ENCODE data around the gene LYSET. TPM values are rescaled to one million over a fixed set of nuclear protein-coding genes. Genes with fewer than 3 reads are reported as not detected.
A peak's percentile ranks its signal among the peaks of the same experiment; 100 is the strongest.

Gene LYSET
- polyA plus RNA-seq, 1 of the 3 experiments (the other 2 are of a cell fraction) = 17.7 TPM

DNA sequence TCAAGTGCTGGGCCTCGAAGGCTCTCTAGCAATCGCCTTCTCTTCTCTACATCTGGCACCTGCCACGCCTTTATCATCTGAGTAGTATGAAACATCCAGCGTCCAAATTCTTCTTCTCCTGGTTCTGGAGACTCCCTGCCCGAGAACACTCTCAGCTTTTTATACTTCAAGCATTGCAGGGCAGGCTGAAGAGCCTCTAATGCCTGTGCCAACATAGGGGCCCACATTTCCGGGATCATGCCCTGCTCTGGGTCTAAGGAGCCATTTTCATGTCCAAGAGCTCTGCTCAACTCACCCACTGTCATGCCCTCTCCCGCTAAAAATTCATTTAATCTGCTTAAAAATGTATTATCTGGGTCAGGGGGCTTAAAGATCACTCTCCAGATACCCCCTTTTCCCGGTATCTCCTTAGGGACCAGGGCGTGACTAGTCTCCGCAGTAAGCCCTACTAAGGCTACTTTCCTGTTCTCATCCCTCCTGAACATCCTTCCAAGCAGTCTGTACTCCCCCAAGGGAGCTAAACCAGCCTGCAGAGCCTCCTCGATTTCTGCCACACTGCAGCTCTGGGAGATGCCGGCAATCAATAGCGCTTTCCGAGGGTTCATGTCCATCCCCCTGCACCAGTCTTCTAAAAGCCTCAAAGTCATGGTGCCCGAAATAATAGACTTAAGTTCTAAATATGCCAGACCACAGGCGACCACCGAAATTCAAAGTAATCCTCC is 1.4 kb upstream of the LYSET start:
- WGBS (ENCODE audit: low lambda C conversion rate) = 36% methylated on average over 17 of the region's 17 CpGs
- H3K27ac ChIP-seq (ENCODE audit: low read depth in 2 of 2, low read length in 1 of 2) = peak overlapping the region; percentile 92 to 93; a peak in 3 of 4 replicates
- POLR2A ChIA-PET = interaction anchor here (1.1 to 1.6 kb wide), 4 partner anchors 68 to 297 kb away, joined by 3 to 5 read pairs (median 3); partner anchors contain the start of gene ITPK1

DNA sequence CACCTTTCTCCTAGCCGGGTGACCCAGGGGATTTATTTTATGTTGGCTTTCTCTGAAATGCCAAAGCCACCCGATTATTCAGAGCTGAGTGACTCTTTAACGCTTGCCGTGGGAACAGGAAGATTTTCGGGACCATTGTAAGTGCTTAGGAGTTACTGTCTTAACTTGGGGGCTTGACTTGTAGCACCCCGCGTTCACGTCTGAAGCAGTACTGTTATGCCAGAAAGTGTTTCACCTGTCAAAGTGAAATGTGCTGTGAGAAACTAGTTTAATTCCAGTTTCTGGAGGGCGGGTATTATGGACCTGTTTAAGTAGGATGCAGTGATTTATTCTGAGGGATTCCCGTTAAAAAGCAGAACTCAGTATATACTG is 218 bp downstream of the LYSET start:
- Histone ChIP-seq H3K9me3 (no peaks in the 10 kb centered on the region), H4K20me1 (ENCODE audit: insufficient read depth) (peaks cover 4% of the 10 kb centered on the region; the same call in 1 of the 2 replicates), H3K9me2 (no peaks in the 10 kb centered on the region), H3K4me1 (ENCODE audit: control insufficient read depth in 1 of 2, insufficient read depth in 2 of 2, low read depth in 1 of 2, low read length in 1 of 2) (peaks cover 2 to 17% of the 10 kb centered on the region in 2 experiments; a peak in 2 of 4 replicates), H3K79me2 (ENCODE audit: insufficient read depth) (peaks cover 59% of the 10 kb centered on the region), H3K9ac (peak overlapping the region; percentile 83), H3K36me3 (replicated peaks in 1 of 2; ENCODE audit: control insufficient read depth in 1 of 2, insufficient read depth in 2 of 2, low read length in 1 of 2) (peaks cover 36 to 39% of the 10 kb centered on the region in 2 experiments), H3K4me2 (peak overlapping the region; percentile 95), H3K4me3 (ENCODE audit: low read depth in 2 of 2, low read length in 1 of 2) (peak overlapping the region; percentile 94 to 99), H3K27me3 (ENCODE audit: insufficient read depth) (no peaks in the 10 kb centered on the region), H3F3A (replicated peaks; ENCODE audit: insufficient read depth) (peaks cover 4% of the 10 kb centered on the region), H2AFZ (ENCODE audit: low read depth) (peak overlapping the region; percentile 96), H3K27ac (ENCODE audit: low read depth in 2 of 2, low read length in 1 of 2) (peak overlapping the region; percentile 92 to 94)
- 5% methylated on average over 9 of the region's 10 CpGs for WGBS (ENCODE audit: low lambda C conversion rate)
- DNase-seq = no peak
- ChIA-PET CTCF (interaction anchor here (0.7 to 1.6 kb wide), 5 partner anchors 9 to 435 kb away, joined by 3 to 4 read pairs (median 4); no protein-coding TSS in a partner anchor), POLR2A (interaction anchor here (0.6 to 1.6 kb wide), 9 partner anchors 21 to 351 kb away, joined by 3 to 19 read pairs (median 3); partner anchors contain the start of genes GON7, ITPK1 and UBR7)
- TF ChIP-seq RFX5 (IDR thresholded peaks at IDR 0.05; ENCODE audit: low read length) = no peak

More for the DNA sequence above, 1.4 kb upstream of the LYSET start:
- peaks cover 47% of the 10 kb centered on the region for H3K79me2 ChIP-seq (ENCODE audit: insufficient read depth)
- peak overlapping the region; percentile 92 for H3K9ac ChIP-seq
- H3K4me2 ChIP-seq = peak overlapping the region; percentile 86
- CTCF ChIA-PET = interaction anchor here (0.6 to 1.7 kb wide), 7 partner anchors 9 to 232 kb away, joined by 3 to 7 read pairs (median 4); partner anchors contain the start of gene UBR7
- H3K9me2 ChIP-seq = no peaks in the 10 kb centered on the region
- peaks cover 2 to 17% of the 10 kb centered on the region in 2 experiments; a peak in 2 of 4 replicates for H3K4me1 ChIP-seq (ENCODE audit: control insufficient read depth in 1 of 2, insufficient read depth in 2 of 2, low read depth in 1 of 2, low read length in 1 of 2)
- H3F3A ChIP-seq (replicated peaks; ENCODE audit: insufficient read depth) = peaks cover 4% of the 10 kb centered on the region
- H3K9me3 ChIP-seq = no peaks in the 10 kb centered on the region
- no peak for TF ChIP-seq MEF2A (IDR thresholded peaks at IDR 0.05; ENCODE audit: borderline replicate concordance, low read depth)
- no peak for TF ChIP-seq FOSL2 (IDR thresholded peaks at IDR 0.05; ENCODE audit: borderline replicate concordance, low read depth)
- no peak for TF ChIP-seq FOXM1 (IDR thresholded peaks at IDR 0.05; ENCODE audit: low read depth)
- TF ChIP-seq GABPA (IDR thresholded peaks at IDR 0.05; ENCODE audit: low read depth) = no peak
- no peak for TF ChIP-seq TEAD4 (IDR thresholded peaks at IDR 0.05; ENCODE audit: borderline replicate concordance, insufficient read depth)
- TF ChIP-seq SMC3 (IDR thresholded peaks at IDR 0.05; ENCODE audit: low read depth, low read length) = no peak
- TF ChIP-seq, protein P1, sequence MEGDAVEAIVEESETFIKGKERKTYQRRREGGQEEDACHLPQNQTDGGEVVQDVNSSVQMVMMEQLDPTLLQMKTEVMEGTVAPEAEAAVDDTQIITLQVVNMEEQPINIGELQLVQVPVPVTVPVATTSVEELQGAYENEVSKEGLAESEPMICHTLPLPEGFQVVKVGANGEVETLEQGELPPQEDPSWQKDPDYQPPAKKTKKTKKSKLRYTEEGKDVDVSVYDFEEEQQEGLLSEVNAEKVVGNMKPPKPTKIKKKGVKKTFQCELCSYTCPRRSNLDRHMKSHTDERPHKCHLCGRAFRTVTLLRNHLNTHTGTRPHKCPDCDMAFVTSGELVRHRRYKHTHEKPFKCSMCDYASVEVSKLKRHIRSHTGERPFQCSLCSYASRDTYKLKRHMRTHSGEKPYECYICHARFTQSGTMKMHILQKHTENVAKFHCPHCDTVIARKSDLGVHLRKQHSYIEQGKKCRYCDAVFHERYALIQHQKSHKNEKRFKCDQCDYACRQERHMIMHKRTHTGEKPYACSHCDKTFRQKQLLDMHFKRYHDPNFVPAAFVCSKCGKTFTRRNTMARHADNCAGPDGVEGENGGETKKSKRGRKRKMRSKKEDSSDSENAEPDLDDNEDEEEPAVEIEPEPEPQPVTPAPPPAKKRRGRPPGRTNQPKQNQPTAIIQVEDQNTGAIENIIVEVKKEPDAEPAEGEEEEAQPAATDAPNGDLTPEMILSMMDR (IDR thresholded peaks at IDR 0.05) = no peak
- TF ChIP-seq FOXJ3 (CRISPR knock-in tag; IDR thresholded peaks at IDR 0.05) = no peak
- no peak for TF ChIP-seq EP300 (IDR thresholded peaks at IDR 0.05; ENCODE audit: borderline replicate concordance in 1 of 2, low read depth in 1 of 2, low read length in 1 of 2)
- H3K4me3 ChIP-seq (ENCODE audit: low read depth in 2 of 2, low read length in 1 of 2) = peak overlapping the region; percentile 94 to 99
- DNase-seq = peak; percentile 8
- H4K20me1 ChIP-seq (ENCODE audit: insufficient read depth) = peaks cover 4% of the 10 kb centered on the region; the same call in 1 of the 2 replicates
- H2AFZ ChIP-seq (ENCODE audit: low read depth) = peak overlapping the region; percentile 86; the same call in 1 of the 2 replicates
- H3K36me3 ChIP-seq (replicated peaks in 1 of 2; ENCODE audit: control insufficient read depth in 1 of 2, insufficient read depth in 2 of 2, low read length in 1 of 2) = peaks cover 30 to 34% of the 10 kb centered on the region in 2 experiments
- no peaks in the 10 kb centered on the region for H3K27me3 ChIP-seq (ENCODE audit: insufficient read depth)
